HEK293 (cell line): ENCODE measurements around the gene AASDH.

Experiments
- BCL11A ChIP-seq: fragments of 450-650 bp; formaldehyde crosslinking; IDR thresholded peaks from 2 replicates; pipeline ENCODE4 v1.5.1; 2016; ENCODE audit warnings: low read depth, missing biosample characterization, missing genetic modification characterization
- TRIM28 ChIP-seq: IDR thresholded peaks from 2 replicates; pipeline ENCODE4 v1.6.1; 2011; ENCODE audit warnings: low read length, control low read depth, borderline replicate concordance
- YY1 ChIP-seq: fragments of 450-650 bp; formaldehyde crosslinking; IDR thresholded peaks from 2 replicates; pipeline ENCODE4 v1.5.1; 2018; ENCODE audit warnings: missing biosample characterization, missing genetic modification characterization
- ZEB2 ChIP-seq: fragments of 450-650 bp; formaldehyde crosslinking; IDR thresholded peaks from 2 replicates; pipeline ENCODE4 v1.5.1; 2016; ENCODE audit warnings: missing biosample characterization, missing genetic modification characterization
- ZNF133 ChIP-seq: fragments of 450-650 bp; formaldehyde crosslinking; IDR thresholded peaks from 2 replicates; pipeline ENCODE4 v1.5.1; 2016; ENCODE audit warnings: missing biosample characterization, missing genetic modification characterization
- ZNF138 ChIP-seq: fragments of 450-650 bp; formaldehyde crosslinking; IDR thresholded peaks from 2 replicates; pipeline ENCODE4 v1.5.1; 2016; ENCODE audit warnings: missing biosample characterization, missing genetic modification characterization, borderline replicate concordance
- ZNF184 ChIP-seq: fragments of 450-650 bp; IDR thresholded peaks from 2 replicates; pipeline ENCODE4 v1.5.1; 2018; ENCODE audit warnings: missing biosample characterization, mild to moderate bottlenecking, missing genetic modification characterization
- ZNF837 ChIP-seq: fragments of 450-650 bp; formaldehyde crosslinking; IDR thresholded peaks from 2 replicates; pipeline ENCODE4 v1.5.1; 2016; ENCODE audit warnings: missing biosample characterization, missing genetic modification characterization
- TF ChIP-seq, protein P1 (sequence below): sonication (generic); formaldehyde crosslinking; IDR thresholded peaks from 2 replicates; pipeline ENCODE4 v1.8.1; 2022; ENCODE audit warnings: mild to moderate bottlenecking, moderate library complexity, missing genetic modification reagents
- TF ChIP-seq, protein P2 (sequence below): fragments of 450-650 bp; formaldehyde crosslinking; IDR thresholded peaks from 2 replicates; pipeline ENCODE4 v1.5.1; 2016; ENCODE audit warnings: missing biosample characterization, missing genetic modification characterization
- TF ChIP-seq, protein P3 (sequence below): fragments of 450-650 bp; formaldehyde crosslinking; IDR thresholded peaks from 2 replicates; pipeline ENCODE4 v1.5.1; 2016; ENCODE audit warnings: missing biosample characterization, missing genetic modification characterization
- TF ChIP-seq, protein P4 (sequence below): fragments of 450-650 bp; formaldehyde crosslinking; IDR thresholded peaks from 2 replicates; pipeline ENCODE4 v1.5.1; 2016; ENCODE audit warnings: missing biosample characterization, missing genetic modification characterization

DNA sequence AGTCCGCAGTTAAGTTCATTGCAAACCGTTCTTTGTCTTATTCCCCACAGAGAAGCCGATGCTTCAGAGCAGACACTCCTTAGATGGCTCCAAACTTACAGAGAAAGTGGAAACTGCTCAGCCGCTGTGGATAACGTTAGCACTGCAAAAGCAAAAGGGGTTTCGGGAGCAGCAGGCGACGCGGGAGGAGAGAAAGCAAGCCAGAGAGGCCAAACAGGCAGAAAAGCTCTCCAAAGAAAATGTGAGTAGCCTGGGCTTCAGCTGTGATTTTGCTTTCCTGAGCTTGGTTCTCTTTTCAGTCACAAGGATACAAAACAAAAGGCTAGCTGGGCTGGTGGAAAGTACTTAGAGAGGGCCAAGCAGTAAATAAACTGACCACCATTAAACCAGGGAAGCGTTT is 64.0 kb downstream of the AASDH start:
- TF ChIP-seq ZNF184 (tag by site-specific recombination): no peak
- TF ChIP-seq, protein P1, sequence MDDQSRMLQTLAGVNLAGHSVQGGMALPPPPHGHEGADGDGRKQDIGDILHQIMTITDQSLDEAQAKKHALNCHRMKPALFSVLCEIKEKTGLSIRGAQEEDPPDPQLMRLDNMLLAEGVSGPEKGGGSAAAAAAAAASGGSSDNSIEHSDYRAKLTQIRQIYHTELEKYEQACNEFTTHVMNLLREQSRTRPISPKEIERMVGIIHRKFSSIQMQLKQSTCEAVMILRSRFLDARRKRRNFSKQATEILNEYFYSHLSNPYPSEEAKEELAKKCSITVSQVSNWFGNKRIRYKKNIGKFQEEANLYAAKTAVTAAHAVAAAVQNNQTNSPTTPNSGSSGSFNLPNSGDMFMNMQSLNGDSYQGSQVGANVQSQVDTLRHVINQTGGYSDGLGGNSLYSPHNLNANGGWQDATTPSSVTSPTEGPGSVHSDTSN (CRISPR knock-in tag): no peak
- no peak for TF ChIP-seq YY1
- TF ChIP-seq BCL11A (tag by site-specific recombination): no peak
- TF ChIP-seq, protein P2, sequence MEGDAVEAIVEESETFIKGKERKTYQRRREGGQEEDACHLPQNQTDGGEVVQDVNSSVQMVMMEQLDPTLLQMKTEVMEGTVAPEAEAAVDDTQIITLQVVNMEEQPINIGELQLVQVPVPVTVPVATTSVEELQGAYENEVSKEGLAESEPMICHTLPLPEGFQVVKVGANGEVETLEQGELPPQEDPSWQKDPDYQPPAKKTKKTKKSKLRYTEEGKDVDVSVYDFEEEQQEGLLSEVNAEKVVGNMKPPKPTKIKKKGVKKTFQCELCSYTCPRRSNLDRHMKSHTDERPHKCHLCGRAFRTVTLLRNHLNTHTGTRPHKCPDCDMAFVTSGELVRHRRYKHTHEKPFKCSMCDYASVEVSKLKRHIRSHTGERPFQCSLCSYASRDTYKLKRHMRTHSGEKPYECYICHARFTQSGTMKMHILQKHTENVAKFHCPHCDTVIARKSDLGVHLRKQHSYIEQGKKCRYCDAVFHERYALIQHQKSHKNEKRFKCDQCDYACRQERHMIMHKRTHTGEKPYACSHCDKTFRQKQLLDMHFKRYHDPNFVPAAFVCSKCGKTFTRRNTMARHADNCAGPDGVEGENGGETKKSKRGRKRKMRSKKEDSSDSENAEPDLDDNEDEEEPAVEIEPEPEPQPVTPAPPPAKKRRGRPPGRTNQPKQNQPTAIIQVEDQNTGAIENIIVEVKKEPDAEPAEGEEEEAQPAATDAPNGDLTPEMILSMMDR (tag by site-specific recombination): no peak
- TF ChIP-seq ZNF138 (tag by site-specific recombination): no peak
- no peak for TF ChIP-seq ZNF133 (tag by site-specific recombination)
- TF ChIP-seq ZEB2 (tag by site-specific recombination): no peak
- TF ChIP-seq, protein P3, sequence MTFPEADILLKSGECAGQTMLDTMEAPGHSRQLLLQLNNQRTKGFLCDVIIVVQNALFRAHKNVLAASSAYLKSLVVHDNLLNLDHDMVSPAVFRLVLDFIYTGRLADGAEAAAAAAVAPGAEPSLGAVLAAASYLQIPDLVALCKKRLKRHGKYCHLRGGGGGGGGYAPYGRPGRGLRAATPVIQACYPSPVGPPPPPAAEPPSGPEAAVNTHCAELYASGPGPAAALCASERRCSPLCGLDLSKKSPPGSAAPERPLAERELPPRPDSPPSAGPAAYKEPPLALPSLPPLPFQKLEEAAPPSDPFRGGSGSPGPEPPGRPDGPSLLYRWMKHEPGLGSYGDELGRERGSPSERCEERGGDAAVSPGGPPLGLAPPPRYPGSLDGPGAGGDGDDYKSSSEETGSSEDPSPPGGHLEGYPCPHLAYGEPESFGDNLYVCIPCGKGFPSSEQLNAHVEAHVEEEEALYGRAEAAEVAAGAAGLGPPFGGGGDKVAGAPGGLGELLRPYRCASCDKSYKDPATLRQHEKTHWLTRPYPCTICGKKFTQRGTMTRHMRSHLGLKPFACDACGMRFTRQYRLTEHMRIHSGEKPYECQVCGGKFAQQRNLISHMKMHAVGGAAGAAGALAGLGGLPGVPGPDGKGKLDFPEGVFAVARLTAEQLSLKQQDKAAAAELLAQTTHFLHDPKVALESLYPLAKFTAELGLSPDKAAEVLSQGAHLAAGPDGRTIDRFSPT (tag by site-specific recombination): no peak
- TF ChIP-seq, protein P4, sequence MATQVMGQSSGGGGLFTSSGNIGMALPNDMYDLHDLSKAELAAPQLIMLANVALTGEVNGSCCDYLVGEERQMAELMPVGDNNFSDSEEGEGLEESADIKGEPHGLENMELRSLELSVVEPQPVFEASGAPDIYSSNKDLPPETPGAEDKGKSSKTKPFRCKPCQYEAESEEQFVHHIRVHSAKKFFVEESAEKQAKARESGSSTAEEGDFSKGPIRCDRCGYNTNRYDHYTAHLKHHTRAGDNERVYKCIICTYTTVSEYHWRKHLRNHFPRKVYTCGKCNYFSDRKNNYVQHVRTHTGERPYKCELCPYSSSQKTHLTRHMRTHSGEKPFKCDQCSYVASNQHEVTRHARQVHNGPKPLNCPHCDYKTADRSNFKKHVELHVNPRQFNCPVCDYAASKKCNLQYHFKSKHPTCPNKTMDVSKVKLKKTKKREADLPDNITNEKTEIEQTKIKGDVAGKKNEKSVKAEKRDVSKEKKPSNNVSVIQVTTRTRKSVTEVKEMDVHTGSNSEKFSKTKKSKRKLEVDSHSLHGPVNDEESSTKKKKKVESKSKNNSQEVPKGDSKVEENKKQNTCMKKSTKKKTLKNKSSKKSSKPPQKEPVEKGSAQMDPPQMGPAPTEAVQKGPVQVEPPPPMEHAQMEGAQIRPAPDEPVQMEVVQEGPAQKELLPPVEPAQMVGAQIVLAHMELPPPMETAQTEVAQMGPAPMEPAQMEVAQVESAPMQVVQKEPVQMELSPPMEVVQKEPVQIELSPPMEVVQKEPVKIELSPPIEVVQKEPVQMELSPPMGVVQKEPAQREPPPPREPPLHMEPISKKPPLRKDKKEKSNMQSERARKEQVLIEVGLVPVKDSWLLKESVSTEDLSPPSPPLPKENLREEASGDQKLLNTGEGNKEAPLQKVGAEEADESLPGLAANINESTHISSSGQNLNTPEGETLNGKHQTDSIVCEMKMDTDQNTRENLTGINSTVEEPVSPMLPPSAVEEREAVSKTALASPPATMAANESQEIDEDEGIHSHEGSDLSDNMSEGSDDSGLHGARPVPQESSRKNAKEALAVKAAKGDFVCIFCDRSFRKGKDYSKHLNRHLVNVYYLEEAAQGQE (tag by site-specific recombination): no peak
- no peak for TF ChIP-seq TRIM28
- no peak for TF ChIP-seq ZNF837 (tag by site-specific recombination)
